Measurements from ENCODE around the gene TXNRD3.
"Not testable (repeated sequence)": the region's sequence is repeated elsewhere in the genome, so short reads cannot be mapped to it uniquely, and the experiment has no call there.

TXNRD3 gene

GRCh38 chr3:126649556-126650092, 5.3 kb downstream of the TXNRD3 start:
- no peak for DNase-seq (ENCODE audit: low read depth in 3 of 3, low spot score in 1 of 3)

DNA sequence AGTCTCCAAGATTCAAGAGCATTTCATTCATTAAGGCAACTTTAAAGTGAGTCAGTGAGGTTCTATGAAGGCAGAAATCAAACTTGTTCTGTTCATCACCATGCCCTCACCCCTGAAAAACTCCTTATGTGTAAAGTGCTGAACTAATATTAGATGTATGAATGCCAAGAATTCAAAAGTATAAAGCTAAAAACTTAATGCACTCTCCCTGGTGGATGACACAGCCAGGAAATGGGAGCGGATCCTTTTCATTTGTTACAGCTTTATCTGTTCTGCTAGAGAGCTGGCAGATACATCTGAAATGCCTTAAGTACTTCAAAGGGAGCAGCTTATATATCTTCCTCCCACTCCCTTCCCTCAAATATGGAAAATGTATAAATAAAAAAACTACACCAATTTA, 8.2 kb downstream of the TXNRD3 start:
- DNase-seq (ENCODE audit: low read depth in 3 of 3, low spot score in 1 of 3) = no peak

DNA sequence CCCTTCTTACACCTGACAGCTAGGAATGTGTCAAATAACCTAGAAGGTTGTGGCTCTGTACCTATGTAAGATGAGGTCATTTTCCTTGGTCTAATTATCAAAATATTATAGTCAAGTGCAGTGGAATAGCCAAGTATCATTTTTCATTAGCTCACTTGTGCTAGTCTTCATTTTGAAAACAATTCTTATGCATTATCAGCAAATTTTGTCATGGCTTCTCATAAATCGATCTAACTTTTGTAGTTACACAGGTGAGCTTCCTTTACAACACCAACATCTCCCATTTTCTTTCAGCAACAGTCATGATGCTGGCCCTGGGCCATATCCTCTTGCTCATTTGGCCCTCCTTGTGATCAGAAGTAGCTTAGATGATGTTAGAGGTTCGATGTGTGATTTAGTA, 10.3 kb downstream of the TXNRD3 start:
- no peak for DNase-seq (ENCODE audit: low read depth in 3 of 3, low spot score in 1 of 3)

DNA sequence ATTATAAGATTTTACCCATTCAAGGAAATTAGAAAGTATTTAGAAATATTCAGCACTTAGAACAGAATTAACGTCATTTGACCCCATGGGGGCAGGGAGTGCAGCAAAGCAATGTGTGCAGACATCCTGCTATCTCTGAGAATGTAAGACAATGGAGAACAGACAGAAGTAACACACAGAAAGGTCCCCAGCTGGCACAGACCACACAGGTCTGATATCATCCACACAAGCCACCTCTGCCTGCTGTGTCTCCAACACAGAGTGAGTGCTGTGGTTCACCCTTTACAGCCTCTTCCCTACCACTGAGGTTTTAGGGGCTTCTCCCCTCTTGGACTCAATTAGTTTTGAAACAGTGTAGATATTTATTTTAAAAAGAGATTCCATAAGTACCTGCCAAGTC, 16.1 kb downstream of the TXNRD3 start:
- no peak for DNase-seq (ENCODE audit: low read depth in 3 of 3, low spot score in 1 of 3)

GRCh38 chr3:126636436-126636835, 18.5 kb downstream of the TXNRD3 start:
- DNase-seq (ENCODE audit: low read depth in 3 of 3, low spot score in 1 of 3) = no peak

GRCh38 chr3:126634803-126635202, 20.1 kb downstream of the TXNRD3 start:
- DNase-seq (ENCODE audit: low read depth in 3 of 3, low spot score in 1 of 3) = no peak

DNA sequence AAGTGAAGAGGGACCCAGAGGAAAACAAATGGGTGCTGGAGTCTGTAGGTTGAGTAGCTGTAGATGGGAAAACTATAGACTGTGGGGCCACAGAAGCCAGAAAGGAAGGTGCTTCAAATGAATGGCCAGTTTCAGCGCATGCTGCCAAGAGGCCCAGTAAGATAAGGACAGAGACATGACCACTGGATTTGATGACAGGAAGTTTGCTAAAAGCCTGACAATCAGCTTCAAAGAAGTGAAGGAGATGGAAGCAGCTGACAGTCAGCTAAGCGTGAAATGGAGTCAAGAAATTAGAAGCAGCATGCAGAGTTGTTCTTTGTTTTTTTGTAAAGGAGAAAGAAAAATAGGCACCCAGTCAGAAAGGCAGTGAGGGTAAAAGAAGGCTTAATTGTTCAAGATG, 24.9 kb downstream of the TXNRD3 start:
- DNase-seq (ENCODE audit: low read depth in 3 of 3, low spot score in 1 of 3) = no peak

GRCh38 chr3:126625735-126626134, 29.2 kb downstream of the TXNRD3 start:
- not testable (repeated sequence) for DNase-seq (ENCODE audit: low read depth in 3 of 3, low spot score in 1 of 3)

DNA sequence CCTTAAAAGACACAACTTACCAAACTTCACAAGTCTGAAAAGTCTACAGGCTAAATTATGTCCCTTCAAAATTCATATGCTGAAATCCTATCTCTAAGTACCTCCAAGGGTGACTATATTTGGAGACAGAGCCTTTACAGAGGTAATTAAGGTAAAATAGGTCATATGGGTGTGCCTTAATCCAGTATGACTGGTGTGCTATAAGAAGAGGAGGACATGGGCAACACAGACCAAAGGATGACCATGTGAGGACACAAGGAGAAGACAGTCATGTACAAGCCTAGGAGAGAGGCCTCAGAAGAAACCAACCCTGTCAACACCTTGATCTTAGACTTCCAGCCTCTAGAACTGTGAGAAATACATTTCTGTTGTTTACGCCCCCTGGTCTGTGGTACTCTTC, 32.2 kb downstream of the TXNRD3 start:
- no peak for DNase-seq (ENCODE audit: low read depth in 3 of 3, low spot score in 1 of 3)

GRCh38 chr3:126621627-126622345, 33.1 kb downstream of the TXNRD3 start:
- no peak for DNase-seq (ENCODE audit: low read depth in 3 of 3, low spot score in 1 of 3)

DNA sequence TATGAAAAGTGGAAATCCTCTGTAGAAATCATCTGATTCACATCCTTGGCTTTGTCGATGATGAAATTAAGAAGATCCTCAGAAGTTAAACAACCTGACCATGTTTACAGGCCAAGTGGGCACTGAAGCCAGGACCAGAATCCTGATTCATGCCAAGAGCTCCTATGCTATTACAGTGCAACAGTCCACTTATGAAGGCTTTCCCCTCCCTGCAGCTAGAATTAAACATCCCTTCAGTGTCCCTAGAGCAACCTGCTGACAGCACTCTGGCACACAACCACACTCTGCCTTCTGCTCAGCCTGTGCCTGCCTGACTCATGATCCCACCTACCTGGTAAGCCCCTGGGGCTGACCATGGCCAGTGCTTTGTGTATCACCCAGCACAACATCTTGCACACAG, 33.8 kb downstream of the TXNRD3 start:
- DNase-seq (ENCODE audit: low read depth in 3 of 3, low spot score in 1 of 3) = no peak

GRCh38 chr3:126620738-126621137, 34.2 kb downstream of the TXNRD3 start:
- no peak for DNase-seq (ENCODE audit: low read depth in 3 of 3, low spot score in 1 of 3)

DNA sequence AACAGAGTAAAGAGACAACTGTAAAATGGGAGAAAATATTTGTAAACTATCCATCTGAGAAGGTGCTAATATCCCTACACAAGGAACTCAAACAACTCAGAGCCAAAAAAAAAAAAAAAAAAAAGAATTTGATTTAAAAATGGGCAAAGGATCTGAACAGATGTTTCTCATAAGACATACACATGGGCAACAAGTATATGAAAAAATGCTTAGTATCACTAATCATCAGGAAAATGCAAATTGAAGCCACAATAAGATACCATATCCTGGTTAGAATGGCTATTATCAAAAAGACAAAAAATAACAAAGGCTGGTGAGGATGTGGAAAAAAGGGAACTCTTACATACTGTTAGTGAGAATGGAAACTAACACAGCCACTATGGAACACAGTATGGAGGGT, 36.2 kb downstream of the TXNRD3 start:
- DNase-seq (ENCODE audit: low read depth in 3 of 3, low spot score in 1 of 3) = no peak

- DNase-seq (ENCODE audit: low read depth in 3 of 3, low spot score in 1 of 3) = no peak
These were observed 36.9 kb downstream of the TXNRD3 start for GRCh38 chr3:126618021-126618420.

- no peak for DNase-seq (ENCODE audit: low read depth in 3 of 3, low spot score in 1 of 3)
These were observed 37.4 kb downstream of the TXNRD3 start for GRCh38 chr3:126617571-126617970.

DNA sequence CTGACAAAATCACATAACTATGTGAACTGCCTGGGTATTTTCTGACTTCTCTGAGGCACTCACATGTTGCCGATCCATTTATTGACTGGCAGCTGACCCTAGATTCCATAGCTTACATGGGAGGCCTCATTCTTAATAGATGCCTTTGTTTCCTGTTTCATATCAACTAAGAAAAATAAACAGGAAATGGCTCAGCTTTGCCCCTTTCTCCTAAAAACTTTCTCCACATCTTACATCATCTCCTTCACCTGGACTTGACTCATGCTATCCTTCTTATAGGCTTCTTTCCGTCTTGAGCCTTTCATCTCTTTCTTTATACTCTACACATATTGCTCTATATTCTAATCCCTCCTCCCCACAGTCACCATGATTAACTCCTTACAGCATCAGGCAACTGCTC, 38.0 kb downstream of the TXNRD3 start:
- no peak for DNase-seq (ENCODE audit: low read depth in 3 of 3, low spot score in 1 of 3)

- no peak for DNase-seq (ENCODE audit: low read depth in 3 of 3, low spot score in 1 of 3)
These were observed 41.3 kb downstream of the TXNRD3 start for GRCh38 chr3:126613479-126614188.

GRCh38 chr3:126612479-126613205, 42.3 kb downstream of the TXNRD3 start:
- DNase-seq (ENCODE audit: low read depth in 3 of 3, low spot score in 1 of 3) = no peak

DNA sequence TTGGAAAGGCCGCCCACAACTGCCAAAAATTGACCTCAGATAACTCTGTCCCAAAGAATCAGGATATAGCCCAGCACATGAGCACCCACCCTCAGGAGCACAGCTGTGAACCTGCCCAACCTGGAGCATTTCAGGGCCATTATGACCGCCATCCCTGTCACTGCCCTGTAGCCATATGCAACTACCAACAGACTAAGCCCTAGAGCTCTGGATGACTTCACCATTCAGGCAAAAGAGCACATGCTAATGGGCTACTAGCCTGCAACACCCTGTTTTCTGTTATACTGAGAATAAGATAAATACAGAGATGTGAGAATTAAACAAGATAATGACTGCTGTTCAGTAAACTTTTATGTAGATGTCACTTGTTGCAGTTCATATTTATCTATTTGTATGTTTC, 45.0 kb downstream of the TXNRD3 start:
- DNase-seq (ENCODE audit: low read depth in 3 of 3, low spot score in 1 of 3) = no peak

- DNase-seq (ENCODE audit: low read depth in 3 of 3, low spot score in 1 of 3) = no peak
These were observed 47.6 kb downstream of the TXNRD3 start for GRCh38 chr3:126607214-126607908.

DNA sequence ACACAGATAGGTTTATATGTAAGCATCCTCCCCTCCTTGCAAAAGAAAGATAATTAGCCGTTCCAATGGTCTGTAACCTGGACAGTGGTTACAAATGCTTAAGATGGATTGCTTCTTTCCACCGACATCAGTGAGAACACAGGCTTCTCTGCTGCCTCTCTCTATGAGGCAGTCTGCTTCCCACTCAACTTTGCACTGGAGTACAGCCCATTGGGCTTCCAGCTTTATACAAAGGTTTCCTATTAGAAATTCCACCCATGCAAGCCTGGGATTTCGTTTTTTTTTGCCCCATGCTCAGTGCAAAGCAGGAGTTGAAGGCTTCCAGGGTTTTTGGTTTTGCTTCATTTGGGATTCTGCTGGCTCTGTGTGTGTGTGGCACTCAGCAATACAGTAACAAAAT, 48.9 kb downstream of the TXNRD3 start:
- DNase-seq (ENCODE audit: low read depth in 3 of 3, low spot score in 1 of 3) = no peak
